Measurements from ENCODE around the gene ZNF774.
"Not testable (repeated sequence)": the region's sequence is repeated elsewhere in the genome, so short reads cannot be mapped to it uniquely, and the experiment has no call there.

DNA sequence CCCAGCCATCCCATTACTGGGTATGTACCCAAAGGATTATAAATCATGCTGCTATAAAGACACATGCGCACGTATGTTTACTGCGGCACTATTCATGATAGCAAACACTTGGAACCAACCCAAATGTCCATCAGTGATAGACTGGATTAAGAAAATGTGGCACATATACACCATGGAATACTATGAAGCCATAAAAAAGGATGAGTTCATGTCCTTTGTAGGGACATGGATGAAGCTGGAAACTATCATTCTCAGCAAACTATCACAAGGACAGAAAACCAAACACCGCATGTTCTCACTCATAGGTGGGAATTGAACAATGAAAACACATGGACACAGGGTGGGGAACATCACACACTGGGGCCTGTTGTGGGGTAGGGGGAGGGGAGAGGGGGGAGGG, 58.2 kb downstream of the ZNF774 start:
- not testable (repeated sequence) for TF ChIP-seq POLR2A, EP300 (IDR thresholded peaks at IDR 0.05)
- TF ChIP-seq, protein P1, sequence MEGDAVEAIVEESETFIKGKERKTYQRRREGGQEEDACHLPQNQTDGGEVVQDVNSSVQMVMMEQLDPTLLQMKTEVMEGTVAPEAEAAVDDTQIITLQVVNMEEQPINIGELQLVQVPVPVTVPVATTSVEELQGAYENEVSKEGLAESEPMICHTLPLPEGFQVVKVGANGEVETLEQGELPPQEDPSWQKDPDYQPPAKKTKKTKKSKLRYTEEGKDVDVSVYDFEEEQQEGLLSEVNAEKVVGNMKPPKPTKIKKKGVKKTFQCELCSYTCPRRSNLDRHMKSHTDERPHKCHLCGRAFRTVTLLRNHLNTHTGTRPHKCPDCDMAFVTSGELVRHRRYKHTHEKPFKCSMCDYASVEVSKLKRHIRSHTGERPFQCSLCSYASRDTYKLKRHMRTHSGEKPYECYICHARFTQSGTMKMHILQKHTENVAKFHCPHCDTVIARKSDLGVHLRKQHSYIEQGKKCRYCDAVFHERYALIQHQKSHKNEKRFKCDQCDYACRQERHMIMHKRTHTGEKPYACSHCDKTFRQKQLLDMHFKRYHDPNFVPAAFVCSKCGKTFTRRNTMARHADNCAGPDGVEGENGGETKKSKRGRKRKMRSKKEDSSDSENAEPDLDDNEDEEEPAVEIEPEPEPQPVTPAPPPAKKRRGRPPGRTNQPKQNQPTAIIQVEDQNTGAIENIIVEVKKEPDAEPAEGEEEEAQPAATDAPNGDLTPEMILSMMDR (IDR thresholded peaks at IDR 0.05): not testable (repeated sequence)
